ENCODE data around the gene PDRG1. TPM values are rescaled to one million over a fixed set of nuclear protein-coding genes. Genes with fewer than 3 reads are reported as not detected.

Gene PDRG1
- total and polyA plus RNA-seq, 2 donors (not counting 1 experiment from before 2014, with no cell fraction given): 12.7 to 18.6 TPM

DNA sequence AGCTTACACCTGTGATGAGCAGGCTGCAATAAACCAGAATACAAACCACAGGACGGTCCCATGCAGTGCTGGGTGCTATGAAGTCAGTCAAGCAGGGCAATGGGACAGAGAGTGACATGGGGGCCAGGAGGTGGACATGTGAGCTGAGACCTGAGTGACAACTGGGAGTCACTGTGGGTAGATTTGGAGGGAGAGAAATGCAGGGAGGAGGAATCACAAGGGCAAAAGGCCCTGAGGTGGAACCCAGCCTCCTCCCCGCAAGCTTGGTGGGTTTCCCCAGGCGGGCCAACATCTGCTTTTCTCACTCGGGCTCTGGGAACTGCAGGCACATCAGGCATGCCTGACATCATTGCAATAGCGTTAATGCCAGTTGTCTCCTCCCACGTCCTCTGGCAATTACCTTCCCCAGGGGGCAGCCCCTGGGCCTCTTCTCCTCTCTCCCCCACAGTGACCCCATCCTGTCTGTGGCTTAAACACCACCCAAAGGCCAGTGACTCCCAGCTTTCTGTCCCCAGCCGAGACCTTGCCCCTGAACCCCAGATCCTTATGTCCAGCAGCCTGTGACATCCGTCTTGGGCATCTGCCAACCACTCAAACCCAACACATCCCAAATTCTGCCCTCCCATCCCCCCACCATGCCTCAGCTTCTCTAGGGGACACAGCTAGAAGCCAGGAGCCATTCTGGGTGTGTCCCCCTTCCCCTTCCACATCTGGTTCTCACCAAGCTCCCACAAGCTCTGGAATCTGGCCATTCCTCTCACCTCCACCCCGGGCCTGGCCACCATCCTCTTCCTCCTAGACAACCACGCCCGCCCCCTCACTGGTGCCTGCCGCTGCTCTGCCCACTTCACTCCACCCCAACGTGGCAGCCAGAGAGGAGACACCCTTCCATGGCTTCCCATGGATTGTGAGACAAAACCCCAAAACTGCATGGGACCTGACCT is 28.2 kb downstream of the PDRG1 start:
- Mint-ChIP-seq H3K9me3 (ENCODE audit: insufficient read depth) (no peaks in the 10 kb centered on the region), H3K4me1 (peaks cover 9% of the 10 kb centered on the region), H3K27me3 (peaks cover 16% of the 10 kb centered on the region), H3K4me3 (no peak overlapping the region), H3K27ac (peak overlapping the region; percentile 6)
- Histone ChIP-seq H3K4me3 (ENCODE audit: control extremely low read depth in 1 of 5, extremely low read depth in 1 of 5, insufficient read depth in 1 of 5, low read depth in 2 of 5, low read length in 4 of 5) (no peak overlapping the region), H3K9me3 (ENCODE audit: control extremely low read depth in 1 of 3, control insufficient read depth in 2 of 3, insufficient read depth in 1 of 3, low read length in 2 of 3) (no peaks in the 10 kb centered on the region), H3K79me2 (ENCODE audit: control insufficient read depth, insufficient read depth, low read length) (no peaks in the 10 kb centered on the region), H3K36me3 (replicated peaks in 1 of 2; ENCODE audit: control extremely low read depth in 1 of 2, control insufficient read depth in 1 of 2, extremely low read depth in 1 of 2, insufficient read depth in 2 of 2, low read length in 1 of 2) (no peaks in the 10 kb centered on the region), H3K27ac (ENCODE audit: low read length in 2 of 2) (no peak overlapping the region), H2AFZ (ENCODE audit: insufficient read depth, low read depth, low read length, poor library complexity, severe bottlenecking) (no peak overlapping the region), H3K4me1 (ENCODE audit: control insufficient read depth in 2 of 2, insufficient read depth in 2 of 2, low read length in 2 of 2) (peaks cover 0 to 6% of the 10 kb centered on the region in 2 donors), H3K4me2 (replicated peaks; ENCODE audit: low read depth, low read length, poor library complexity, severe bottlenecking) (no peak overlapping the region), H3K9ac (ENCODE audit: low read length) (no peak overlapping the region), H4K20me1 (ENCODE audit: control insufficient read depth, insufficient read depth, low read length, poor library complexity, severe bottlenecking) (no peaks in the 10 kb centered on the region), H3K27me3 (replicated peaks in 1 of 4; ENCODE audit: control extremely low read depth in 1 of 4, control insufficient read depth in 3 of 4, insufficient read depth in 4 of 4, low read length in 3 of 4) (peaks cover 0 to 8% (median 1%) of the 10 kb centered on the region in 4 experiments)
- no peak for TF ChIP-seq EZH2 (IDR thresholded peaks at IDR 0.05; ENCODE audit: borderline replicate concordance, insufficient read depth, low read depth, low read length, poor library complexity, severe bottlenecking)
- TF ChIP-seq, protein P1, sequence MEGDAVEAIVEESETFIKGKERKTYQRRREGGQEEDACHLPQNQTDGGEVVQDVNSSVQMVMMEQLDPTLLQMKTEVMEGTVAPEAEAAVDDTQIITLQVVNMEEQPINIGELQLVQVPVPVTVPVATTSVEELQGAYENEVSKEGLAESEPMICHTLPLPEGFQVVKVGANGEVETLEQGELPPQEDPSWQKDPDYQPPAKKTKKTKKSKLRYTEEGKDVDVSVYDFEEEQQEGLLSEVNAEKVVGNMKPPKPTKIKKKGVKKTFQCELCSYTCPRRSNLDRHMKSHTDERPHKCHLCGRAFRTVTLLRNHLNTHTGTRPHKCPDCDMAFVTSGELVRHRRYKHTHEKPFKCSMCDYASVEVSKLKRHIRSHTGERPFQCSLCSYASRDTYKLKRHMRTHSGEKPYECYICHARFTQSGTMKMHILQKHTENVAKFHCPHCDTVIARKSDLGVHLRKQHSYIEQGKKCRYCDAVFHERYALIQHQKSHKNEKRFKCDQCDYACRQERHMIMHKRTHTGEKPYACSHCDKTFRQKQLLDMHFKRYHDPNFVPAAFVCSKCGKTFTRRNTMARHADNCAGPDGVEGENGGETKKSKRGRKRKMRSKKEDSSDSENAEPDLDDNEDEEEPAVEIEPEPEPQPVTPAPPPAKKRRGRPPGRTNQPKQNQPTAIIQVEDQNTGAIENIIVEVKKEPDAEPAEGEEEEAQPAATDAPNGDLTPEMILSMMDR (IDR thresholded peaks at IDR 0.05): no peak
- no peak for ATAC-seq (ENCODE audit: low read depth)
- 51% methylated on average over 13 of the region's 13 CpGs for WGBS (ENCODE audit: insufficient coverage)
- ChIA-PET CTCF (no interaction called here), POLR2A (no interaction called here)
- DNase-seq: peak; percentile 20
- intact Hi-C loops (cut with micrococcal nuclease): no loop called here

- Mint-ChIP-seq H3K9me3 (ENCODE audit: insufficient read depth) (no peaks in the 10 kb centered on the region), H3K4me1 (peaks cover 9% of the 10 kb centered on the region), H3K27ac (no peak overlapping the region), H3K27me3 (peaks cover 14% of the 10 kb centered on the region), H3K4me3 (no peak overlapping the region)
- intact Hi-C loops (cut with micrococcal nuclease): no loop called here
- WGBS (ENCODE audit: insufficient coverage): no CpG with 5 or more reads among the region's 4 CpGs
- H3K27me3 ChIP-seq (replicated peaks in 1 of 4; ENCODE audit: control extremely low read depth in 1 of 4, control insufficient read depth in 3 of 4, insufficient read depth in 4 of 4, low read length in 3 of 4): peaks cover 0 to 8% (median 1%) of the 10 kb centered on the region in 4 experiments
- ChIA-PET CTCF (no interaction called here), POLR2A (no interaction called here)
- no peaks in the 10 kb centered on the region for H4K20me1 ChIP-seq (ENCODE audit: control insufficient read depth, insufficient read depth, low read length, poor library complexity, severe bottlenecking)
- H3K4me3 ChIP-seq (ENCODE audit: control extremely low read depth in 1 of 5, extremely low read depth in 1 of 5, insufficient read depth in 1 of 5, low read depth in 2 of 5, low read length in 4 of 5): no peak overlapping the region
- no peaks in the 10 kb centered on the region for H3K79me2 ChIP-seq (ENCODE audit: control insufficient read depth, insufficient read depth, low read length)
- DNase-seq (no peak), ATAC-seq (ENCODE audit: low read depth) (no peak)
- no peaks in the 10 kb centered on the region for H3K36me3 ChIP-seq (replicated peaks in 1 of 2; ENCODE audit: control extremely low read depth in 1 of 2, control insufficient read depth in 1 of 2, extremely low read depth in 1 of 2, insufficient read depth in 2 of 2, low read length in 1 of 2)
- no peak overlapping the region for H2AFZ ChIP-seq (ENCODE audit: insufficient read depth, low read depth, low read length, poor library complexity, severe bottlenecking)
- H3K4me1 ChIP-seq (ENCODE audit: control insufficient read depth in 2 of 2, insufficient read depth in 2 of 2, low read length in 2 of 2): peaks cover 0 to 6% of the 10 kb centered on the region in 2 donors
- H3K9ac ChIP-seq (ENCODE audit: low read length): no peak overlapping the region
- no peaks in the 10 kb centered on the region for H3K9me3 ChIP-seq (ENCODE audit: control extremely low read depth in 1 of 3, control insufficient read depth in 2 of 3, insufficient read depth in 1 of 3, low read length in 2 of 3)
- no peak overlapping the region for H3K27ac ChIP-seq (ENCODE audit: low read length in 2 of 2)
- no peak overlapping the region for H3K4me2 ChIP-seq (replicated peaks; ENCODE audit: low read depth, low read length, poor library complexity, severe bottlenecking)
- TF ChIP-seq, protein P1 (IDR thresholded peaks at IDR 0.05): no peak
- no peak for TF ChIP-seq EZH2 (IDR thresholded peaks at IDR 0.05; ENCODE audit: borderline replicate concordance, insufficient read depth, low read depth, low read length, poor library complexity, severe bottlenecking)
Measured at GRCh38 chr20:31922588-31922987, 29.3 kb downstream of the PDRG1 start.
